SK-N-SH (cell line): Measurements from ENCODE around the gene SEMA3A. TPM values are rescaled to one million over a fixed set of nuclear protein-coding genes. Genes with fewer than 3 reads are reported as not detected.

Experiments
- CTCF ChIA-PET: fragments of 300-600, 350-600 bp; formaldehyde crosslinking; extraction: SDS; loops from one replicate; lab custom pipeline; 2021; lab: Yijun Ruan, JAX
- POLR2A ChIA-PET: fragments of 350-600 bp; sonication (Branson Sonifier 250); formaldehyde crosslinking; extraction: SDS; loops from one replicate; lab custom pipeline; 2020; ENCODE audit warnings: antibody characterized with exemption, inconsistent platforms; lab: Yijun Ruan, JAX
- DNase-seq: peaks from one replicate; pipeline ENCODE4 v3.0.0; 2012
- H2AFZ ChIP-seq: fragments of 200-600 bp; sonication (generic); 2 replicates; pipeline ENCODE4 v1.8.1; 2016; ENCODE audit warnings: antibody characterized with exemption, mild to moderate bottlenecking, low read depth
- H3F3A ChIP-seq: fragments of 200-600 bp; sonication (generic); replicated peaks from 2 replicates; pipeline ENCODE3; 2016; ENCODE audit warnings: antibody characterized with exemption, mild to moderate bottlenecking; ENCODE audit not compliant: insufficient read depth
- H3K27ac ChIP-seq, 2 experiments: fragments of 200-500 bp in 1 of 2; fragments of 200-600 bp in 1 of 2; sonication (Bioruptor generic) in 1 of 2; sonication (generic), shearing (Covaris generic) in 1 of 2; 2 replicates each; pipeline versions ENCODE4 v1.5.1 to v1.6.1; 2014 to 2016; ENCODE audit warnings: low read depth in 2 of 2, inconsistent platforms in 1 of 2, low read length in 1 of 2, mild to moderate bottlenecking in 1 of 2, mixed read lengths in 1 of 2
- H3K27me3 ChIP-seq: fragments of 200-600 bp; sonication (generic), shearing (Covaris generic); 2 replicates; pipeline ENCODE4 v1.6.1; 2016; ENCODE audit warnings: mixed run types; ENCODE audit not compliant: insufficient read depth
- H3K36me3 ChIP-seq, 2 experiments: fragments of 200-500 bp in 1 of 2; fragments of 200-600 bp in 1 of 2; sonication (Bioruptor generic) in 1 of 2; sonication (generic) in 1 of 2; replicated peaks in 1 of 2; 2 replicates each; pipeline versions ENCODE3 to v1.5.1; 2014 to 2016; ENCODE audit warnings: low read length in 1 of 2, mild to moderate bottlenecking in 1 of 2; ENCODE audit not compliant: insufficient read depth in 2 of 2, control insufficient read depth in 1 of 2
- H3K4me1 ChIP-seq, 2 experiments: fragments of 200-500 bp in 1 of 2; fragments of 200-600 bp in 1 of 2; sonication (Bioruptor generic) in 1 of 2; sonication (generic), shearing (Covaris generic) in 1 of 2; 2 replicates each; pipeline versions ENCODE4 v1.5.1 to v1.6.1; 2014 to 2016; ENCODE audit warnings: low read depth in 1 of 2, low read length in 1 of 2, mixed run types in 1 of 2; ENCODE audit not compliant: insufficient read depth in 2 of 2, control insufficient read depth in 1 of 2
- H3K4me2 ChIP-seq: fragments of 200-600 bp; sonication (generic), shearing (Covaris generic); 2 replicates; pipeline ENCODE4 v1.6.1; 2017; ENCODE audit warnings: mixed run types
- H3K4me3 ChIP-seq, 2 experiments: fragments of 200-500 bp in 1 of 2; fragments of 200-600 bp in 1 of 2; sonication (Bioruptor generic) in 1 of 2; sonication (generic), shearing (Covaris generic) in 1 of 2; 2 replicates each; pipeline versions ENCODE4 v1.5.1 to v1.8.1; 2014 to 2016; ENCODE audit warnings: low read depth in 2 of 2, inconsistent platforms in 1 of 2, low read length in 1 of 2, mild to moderate bottlenecking in 1 of 2, mixed read lengths in 1 of 2, moderate library complexity in 1 of 2
- H3K79me2 ChIP-seq: fragments of 200-600 bp; sonication (generic); 2 replicates; pipeline ENCODE4 v1.8.1; 2017; ENCODE audit warnings: mild to moderate bottlenecking; ENCODE audit not compliant: insufficient read depth
- H3K9ac ChIP-seq: fragments of 200-600 bp; sonication (generic); 2 replicates; pipeline ENCODE4 v1.6.1; 2017; ENCODE audit warnings: mixed run types
- H3K9me2 ChIP-seq: fragments of 200-600 bp; sonication (generic); 2 replicates; pipeline ENCODE4 v1.6.1; 2017; ENCODE audit warnings: mixed run types
- H3K9me3 ChIP-seq: fragments of 200-600 bp; sonication (generic); 2 replicates; pipeline ENCODE4 v1.6.1; 2017; ENCODE audit warnings: mixed run types, mild to moderate bottlenecking, moderate library complexity
- H4K20me1 ChIP-seq: fragments of 200-600 bp; sonication (generic); 2 replicates; pipeline ENCODE4 v1.6.1; 2017; ENCODE audit warnings: mild to moderate bottlenecking, mixed run types; ENCODE audit not compliant: insufficient read depth
- ELF1 ChIP-seq: IDR thresholded peaks from 2 replicates; pipeline ENCODE4 v1.4.0; 2012
- EP300 ChIP-seq, 2 experiments: IDR thresholded peaks; 2 replicates each; pipeline versions ENCODE4 v1.4.0 to v1.6.1; 2012; ENCODE audit warnings: borderline replicate concordance in 1 of 2, low read depth in 1 of 2, low read length in 1 of 2
- FOSL2 ChIP-seq: IDR thresholded peaks from 2 replicates; pipeline ENCODE4 v1.4.0; 2012; ENCODE audit warnings: low read depth, mild to moderate bottlenecking, moderate library complexity, borderline replicate concordance
- FOXJ3 ChIP-seq: sonication (generic); formaldehyde crosslinking; IDR thresholded peaks from 2 replicates; pipeline ENCODE4 v1.5.1; 2020; ENCODE audit warnings: mild to moderate bottlenecking, missing genetic modification reagents
- FOXM1 ChIP-seq: IDR thresholded peaks from 2 replicates; pipeline ENCODE4 v1.4.0; 2012; ENCODE audit warnings: low read depth, mild to moderate bottlenecking
- GABPA ChIP-seq: IDR thresholded peaks from 2 replicates; pipeline ENCODE4 v1.4.0; 2012; ENCODE audit warnings: low read depth, mild to moderate bottlenecking
- GATA2 ChIP-seq: sonication (generic); formaldehyde crosslinking; IDR thresholded peaks from 2 replicates; pipeline ENCODE4 v1.5.0; 2020; ENCODE audit warnings: mild to moderate bottlenecking, missing genetic modification reagents
- JUND ChIP-seq: IDR thresholded peaks from 2 replicates; pipeline ENCODE4 v1.4.0; 2012
- MEF2A ChIP-seq: IDR thresholded peaks from 2 replicates; pipeline ENCODE4 v1.4.0; 2012; ENCODE audit warnings: low read depth, borderline replicate concordance
- NFIC ChIP-seq: IDR thresholded peaks from 2 replicates; pipeline ENCODE4 v1.4.0; 2012; ENCODE audit warnings: borderline replicate concordance
- POLR2AphosphoS5 ChIP-seq: IDR thresholded peaks from 2 replicates; pipeline ENCODE4 v1.6.1; 2012; ENCODE audit warnings: low read depth, low read length
- TCF12 ChIP-seq: IDR thresholded peaks from 2 replicates; pipeline ENCODE4 v1.4.0; 2012
- TEAD4 ChIP-seq: IDR thresholded peaks from 2 replicates; pipeline ENCODE4 v1.4.0; 2012; ENCODE audit warnings: mild to moderate bottlenecking, borderline replicate concordance; ENCODE audit not compliant: insufficient read depth
- whole genome bisulfite sequencing: methylation state at CpG from one replicate; pipeline ENCODE4 v1.1.6; 2017; ENCODE audit warnings: low lambda C conversion rate; 5-methylcytosine and 5-hydroxymethylcytosine counted together
- polyA plus RNA-seq, 3 experiments: library from polyadenylated mRNA; depleted of rRNA; stranded (reverse); fragments of >200 nt; gene quantifications; 2 replicates each; pipeline ENCODE4 v1.2.3, GENCODE V29; 2012
- TF ChIP-seq, protein P1 (sequence below): IDR thresholded peaks from 2 replicates; pipeline ENCODE4; 2012
- TF ChIP-seq, protein P2 (sequence below): fragments of 150-350 bp; IDR thresholded peaks from 2 replicates; pipeline ENCODE4 v1.6.1; 2017; ENCODE audit warnings: antibody characterized with exemption, low read length, low read depth, borderline replicate concordance
- TF ChIP-seq, protein P3 (sequence below): fragments of 150-350 bp; IDR thresholded peaks from 2 replicates; pipeline ENCODE4 v1.6.1; 2016; ENCODE audit warnings: mild to moderate bottlenecking, low read depth, low read length
- TF ChIP-seq, protein P4 (sequence below): IDR thresholded peaks from 2 replicates; pipeline ENCODE4 v1.4.0; 2012; ENCODE audit warnings: low read depth, borderline replicate concordance
- TF ChIP-seq, protein P5 (sequence below): fragments of 200-600 bp; sonication (generic); IDR thresholded peaks from 2 replicates; pipeline ENCODE4 v1.6.1; 2017; ENCODE audit warnings: antibody characterized with exemption, mild to moderate bottlenecking, moderate library complexity

The SEMA3A gene
- polyA plus RNA-seq, 1 of the 3 experiments (the other 2 are of a cell fraction) = 15.9 TPM

DNA sequence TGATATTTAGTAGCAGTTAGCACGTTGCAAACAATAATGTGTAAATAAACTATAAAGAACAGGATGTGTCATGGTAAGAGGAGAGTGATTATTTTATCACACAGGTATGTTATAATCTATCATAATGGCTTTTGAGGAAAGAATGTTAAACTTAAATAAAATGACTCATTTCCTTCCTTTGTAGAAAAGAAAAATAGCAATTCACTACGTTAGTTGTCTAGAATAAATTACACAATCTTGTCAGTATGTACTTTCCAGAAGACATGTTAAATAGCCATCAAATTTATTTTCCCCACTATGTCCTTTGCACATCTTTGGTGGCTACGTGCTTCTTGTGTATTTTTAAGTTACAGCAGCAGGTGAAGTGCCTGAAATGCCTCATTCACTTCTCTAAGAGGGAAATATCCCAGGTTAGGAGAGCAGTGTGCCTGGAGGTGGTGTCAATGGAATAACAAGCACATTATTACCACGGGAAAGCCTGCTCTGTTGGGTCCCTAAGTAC is 133.8 kb downstream of the SEMA3A start:
- TF ChIP-seq MEF2A (peak; percentile 65; the same call in 1 of the 2 replicates), EP300 (IDR thresholded peaks at IDR 0.05; ENCODE audit: borderline replicate concordance in 1 of 2, low read depth in 1 of 2, low read length in 1 of 2) (peak; percentile 63 to 91), FOXJ3 (no peak), ELF1 (no peak), TEAD4 (peak; percentile 80), GABPA (no peak), NFIC (peak; percentile 69), FOXM1 (peak; percentile 81; the same call in 1 of the 2 replicates), JUND (peak; percentile 85), FOSL2 (peak; percentile 88), TCF12 (peak; percentile 87)
- TF ChIP-seq, protein P1, sequence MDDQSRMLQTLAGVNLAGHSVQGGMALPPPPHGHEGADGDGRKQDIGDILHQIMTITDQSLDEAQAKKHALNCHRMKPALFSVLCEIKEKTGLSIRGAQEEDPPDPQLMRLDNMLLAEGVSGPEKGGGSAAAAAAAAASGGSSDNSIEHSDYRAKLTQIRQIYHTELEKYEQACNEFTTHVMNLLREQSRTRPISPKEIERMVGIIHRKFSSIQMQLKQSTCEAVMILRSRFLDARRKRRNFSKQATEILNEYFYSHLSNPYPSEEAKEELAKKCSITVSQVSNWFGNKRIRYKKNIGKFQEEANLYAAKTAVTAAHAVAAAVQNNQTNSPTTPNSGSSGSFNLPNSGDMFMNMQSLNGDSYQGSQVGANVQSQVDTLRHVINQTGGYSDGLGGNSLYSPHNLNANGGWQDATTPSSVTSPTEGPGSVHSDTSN = peak; percentile 86
- Histone ChIP-seq H4K20me1 (no peaks in the 10 kb centered on the region), H3K4me2 (peak overlapping the region; percentile 30), H3K27ac (peak overlapping the region in 1 of 2 experiments; percentile 71; a peak in 2 of 4 replicates), H3K4me3 (no peak overlapping the region), H3K9me2 (no peaks in the 10 kb centered on the region; the same call in 1 of the 2 replicates), H3K27me3 (no peaks in the 10 kb centered on the region), H2AFZ (no peak overlapping the region), H3K36me3 (no peaks in the 10 kb centered on the region), H3F3A (peaks cover 28% of the 10 kb centered on the region), H3K4me1 (peaks cover 2 to 34% of the 10 kb centered on the region in 2 experiments; a peak in 3 of 4 replicates), H3K79me2 (0 out of 2 replicates have a peak, but pooled peaks cover 3% of the 10 kb centered on the region), H3K9me3 (no peaks in the 10 kb centered on the region), H3K9ac (peak overlapping the region; percentile 12; the same call in 1 of the 2 replicates)
- ChIA-PET POLR2A (no interaction called here), CTCF (interaction anchor here (0.8 kb wide), 1 partner anchor 14 kb away, joined by 3 read pairs; no protein-coding TSS in a partner anchor)
- 22% methylated on average over 4 of the region's 4 CpGs for WGBS
- no peak for DNase-seq

DNA sequence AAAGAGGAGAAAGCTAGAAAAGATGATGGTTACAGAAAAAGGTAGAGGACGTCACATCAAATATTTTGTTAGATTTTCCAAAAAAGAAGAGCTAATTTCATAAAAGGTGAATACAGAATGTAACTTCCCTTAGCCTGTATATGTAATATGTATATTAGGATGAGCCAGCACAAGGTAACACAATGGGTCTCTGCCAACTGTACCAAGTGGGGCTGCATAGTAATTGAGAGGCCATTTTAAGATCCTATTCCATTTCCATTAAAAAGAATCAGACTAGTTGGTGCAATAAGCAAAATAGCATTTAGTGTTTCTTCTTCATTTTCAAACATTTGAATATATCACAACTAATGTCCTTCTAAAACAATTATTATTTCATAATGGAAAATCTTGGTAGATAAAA is 134.6 kb downstream of the SEMA3A start:
- H2AFZ ChIP-seq = no peak overlapping the region
- no peak overlapping the region for H3K4me3 ChIP-seq
- H3K27me3 ChIP-seq = no peaks in the 10 kb centered on the region
- H3F3A ChIP-seq = peaks cover 28% of the 10 kb centered on the region
- H3K36me3 ChIP-seq = no peaks in the 10 kb centered on the region
- 93% methylated on average over 1 of the region's 1 CpG for WGBS
- no peaks in the 10 kb centered on the region for H3K9me3 ChIP-seq
- H3K27ac ChIP-seq = peak overlapping the region in 1 of 2 experiments; percentile 71; a peak in 2 of 4 replicates
- POLR2A ChIA-PET = no interaction called here
- H3K4me1 ChIP-seq = peaks cover 2 to 34% of the 10 kb centered on the region in 2 experiments; a peak in 3 of 4 replicates
- no peak overlapping the region; the same call in 1 of the 2 replicates for H3K4me2 ChIP-seq
- 0 out of 2 replicates have a peak, but pooled peaks cover 3% of the 10 kb centered on the region for H3K79me2 ChIP-seq
- no peaks in the 10 kb centered on the region; the same call in 1 of the 2 replicates for H3K9me2 ChIP-seq
- no peak overlapping the region for H3K9ac ChIP-seq
- CTCF ChIA-PET = interaction anchor here (0.8 kb wide), 1 partner anchor 13 kb away, joined by 3 read pairs; no protein-coding TSS in a partner anchor
- DNase-seq = no peak
- no peaks in the 10 kb centered on the region for H4K20me1 ChIP-seq
- TF ChIP-seq, protein P2, sequence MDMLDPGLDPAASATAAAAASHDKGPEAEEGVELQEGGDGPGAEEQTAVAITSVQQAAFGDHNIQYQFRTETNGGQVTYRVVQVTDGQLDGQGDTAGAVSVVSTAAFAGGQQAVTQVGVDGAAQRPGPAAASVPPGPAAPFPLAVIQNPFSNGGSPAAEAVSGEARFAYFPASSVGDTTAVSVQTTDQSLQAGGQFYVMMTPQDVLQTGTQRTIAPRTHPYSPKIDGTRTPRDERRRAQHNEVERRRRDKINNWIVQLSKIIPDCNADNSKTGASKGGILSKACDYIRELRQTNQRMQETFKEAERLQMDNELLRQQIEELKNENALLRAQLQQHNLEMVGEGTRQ = no peak
- TF ChIP-seq GATA2 (CRISPR knock-in tag) (no peak), EP300 (IDR thresholded peaks at IDR 0.05; ENCODE audit: borderline replicate concordance in 1 of 2, low read depth in 1 of 2, low read length in 1 of 2) (no peak), FOXM1 (no peak), POLR2AphosphoS5 (no peak), TEAD4 (no peak), MEF2A (no peak)
- TF ChIP-seq, protein P3, sequence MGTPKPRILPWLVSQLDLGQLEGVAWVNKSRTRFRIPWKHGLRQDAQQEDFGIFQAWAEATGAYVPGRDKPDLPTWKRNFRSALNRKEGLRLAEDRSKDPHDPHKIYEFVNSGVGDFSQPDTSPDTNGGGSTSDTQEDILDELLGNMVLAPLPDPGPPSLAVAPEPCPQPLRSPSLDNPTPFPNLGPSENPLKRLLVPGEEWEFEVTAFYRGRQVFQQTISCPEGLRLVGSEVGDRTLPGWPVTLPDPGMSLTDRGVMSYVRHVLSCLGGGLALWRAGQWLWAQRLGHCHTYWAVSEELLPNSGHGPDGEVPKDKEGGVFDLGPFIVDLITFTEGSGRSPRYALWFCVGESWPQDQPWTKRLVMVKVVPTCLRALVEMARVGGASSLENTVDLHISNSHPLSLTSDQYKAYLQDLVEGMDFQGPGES = no peak
- TF ChIP-seq, protein P4, sequence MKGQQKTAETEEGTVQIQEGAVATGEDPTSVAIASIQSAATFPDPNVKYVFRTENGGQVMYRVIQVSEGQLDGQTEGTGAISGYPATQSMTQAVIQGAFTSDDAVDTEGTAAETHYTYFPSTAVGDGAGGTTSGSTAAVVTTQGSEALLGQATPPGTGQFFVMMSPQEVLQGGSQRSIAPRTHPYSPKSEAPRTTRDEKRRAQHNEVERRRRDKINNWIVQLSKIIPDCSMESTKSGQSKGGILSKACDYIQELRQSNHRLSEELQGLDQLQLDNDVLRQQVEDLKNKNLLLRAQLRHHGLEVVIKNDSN = no peak
- TF ChIP-seq, protein P5, sequence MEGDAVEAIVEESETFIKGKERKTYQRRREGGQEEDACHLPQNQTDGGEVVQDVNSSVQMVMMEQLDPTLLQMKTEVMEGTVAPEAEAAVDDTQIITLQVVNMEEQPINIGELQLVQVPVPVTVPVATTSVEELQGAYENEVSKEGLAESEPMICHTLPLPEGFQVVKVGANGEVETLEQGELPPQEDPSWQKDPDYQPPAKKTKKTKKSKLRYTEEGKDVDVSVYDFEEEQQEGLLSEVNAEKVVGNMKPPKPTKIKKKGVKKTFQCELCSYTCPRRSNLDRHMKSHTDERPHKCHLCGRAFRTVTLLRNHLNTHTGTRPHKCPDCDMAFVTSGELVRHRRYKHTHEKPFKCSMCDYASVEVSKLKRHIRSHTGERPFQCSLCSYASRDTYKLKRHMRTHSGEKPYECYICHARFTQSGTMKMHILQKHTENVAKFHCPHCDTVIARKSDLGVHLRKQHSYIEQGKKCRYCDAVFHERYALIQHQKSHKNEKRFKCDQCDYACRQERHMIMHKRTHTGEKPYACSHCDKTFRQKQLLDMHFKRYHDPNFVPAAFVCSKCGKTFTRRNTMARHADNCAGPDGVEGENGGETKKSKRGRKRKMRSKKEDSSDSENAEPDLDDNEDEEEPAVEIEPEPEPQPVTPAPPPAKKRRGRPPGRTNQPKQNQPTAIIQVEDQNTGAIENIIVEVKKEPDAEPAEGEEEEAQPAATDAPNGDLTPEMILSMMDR = no peak
